GM18526 (cell line): ENCODE measurements around the gene TBC1D10B.

ENCODE experiments used
- POLR2A ChIP-seq: IDR thresholded peaks from 3 replicates; pipeline ENCODE4 v1.6.1; 2011; ENCODE audit not compliant: insufficient read length; ENCODE audit errors: extremely low read depth

Gene TBC1D10B

DNA sequence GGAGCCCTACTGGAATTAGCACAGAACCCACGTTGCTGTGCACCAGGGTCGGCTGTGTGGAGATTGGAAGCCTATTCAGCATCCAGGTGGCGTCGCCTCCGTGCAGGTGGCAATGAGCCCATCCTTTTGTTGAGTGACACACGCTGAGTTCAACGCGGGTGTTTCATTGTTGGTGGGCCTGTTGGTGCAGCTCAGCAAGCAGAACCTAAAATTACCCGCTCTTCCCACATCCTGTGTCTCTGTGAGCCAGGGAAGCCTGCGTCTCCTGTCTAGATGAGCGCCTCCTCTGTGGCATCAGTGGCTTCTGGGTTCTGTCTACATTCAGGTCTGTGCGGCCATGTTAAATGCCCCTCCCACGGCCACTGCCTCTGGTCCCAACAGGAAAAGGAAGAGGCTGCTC lies 29.7 kb downstream of the TBC1D10B start:
- no peak for TF ChIP-seq POLR2A

DNA sequence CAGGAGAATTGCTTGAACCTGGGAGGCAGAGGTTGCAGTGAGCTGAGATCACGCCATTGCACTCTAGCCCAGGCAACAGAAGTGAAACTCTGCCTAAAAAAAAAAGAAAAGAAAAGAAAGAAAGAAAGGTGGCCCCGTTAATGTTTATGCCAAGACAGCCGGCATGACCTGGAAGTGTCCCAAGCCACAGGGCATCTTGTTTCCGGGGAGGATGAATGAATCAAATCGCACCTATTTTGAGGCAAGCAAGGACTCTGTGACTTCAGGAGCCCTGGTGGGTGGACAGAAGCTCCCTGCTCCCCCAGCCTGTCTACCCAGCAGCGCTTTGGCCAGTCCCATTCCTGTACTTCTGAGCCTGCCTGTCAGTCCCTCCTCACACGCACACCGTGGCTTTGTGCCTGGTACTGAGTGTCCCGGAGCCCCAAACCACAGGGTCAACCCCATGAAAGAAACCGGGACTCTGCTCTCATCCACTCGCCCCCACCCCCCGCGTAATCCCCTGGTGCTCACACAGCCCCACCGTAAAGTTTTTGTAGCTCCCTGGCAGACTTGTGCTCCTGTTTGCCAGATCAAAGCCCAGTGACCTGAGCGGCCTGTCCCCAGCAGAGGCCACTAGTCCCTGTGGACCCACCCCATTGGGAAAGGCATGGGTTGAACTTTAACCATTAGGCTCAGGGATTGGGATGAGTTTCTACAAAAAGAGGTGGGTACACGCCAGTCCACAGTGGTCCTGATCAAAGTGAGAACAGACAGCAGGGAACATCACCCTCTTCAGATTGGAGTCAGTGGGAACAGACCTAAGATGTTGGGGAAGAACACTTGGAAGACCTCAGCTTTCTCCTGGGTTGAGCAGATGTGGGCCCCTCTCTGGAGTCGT lies 34.5 kb downstream of the TBC1D10B start:
- TF ChIP-seq POLR2A = no peak

DNA sequence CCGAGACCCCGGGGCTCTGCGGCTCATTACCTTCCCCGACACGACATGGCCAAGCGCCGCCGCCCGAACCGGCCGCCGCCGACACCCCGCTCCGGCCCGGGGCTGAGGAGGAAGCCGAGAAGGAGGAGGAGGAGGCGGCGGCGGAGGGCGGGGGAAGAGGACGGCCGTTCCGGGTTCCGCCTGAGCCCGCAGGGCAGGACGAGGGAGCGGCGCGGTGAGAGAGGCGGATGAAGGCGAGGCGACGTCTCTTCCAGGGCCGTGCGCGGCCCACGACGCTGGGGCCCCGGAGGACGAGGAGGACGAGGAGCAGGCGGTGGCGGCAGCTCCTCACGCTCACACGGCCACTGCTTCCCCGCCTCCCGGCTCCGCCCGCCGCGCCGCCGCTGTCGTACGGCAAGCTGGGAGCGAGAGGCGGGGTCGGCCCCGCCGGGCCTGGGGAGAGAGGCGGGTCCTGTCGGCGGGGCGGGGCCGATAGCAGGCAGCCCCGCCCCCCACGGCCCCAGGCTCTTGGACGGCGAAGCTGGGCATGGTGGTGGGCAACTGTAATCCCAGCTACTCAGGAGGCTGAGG lies 35.2 kb downstream of the TBC1D10B start:
- TF ChIP-seq POLR2A = peak; percentile 70
